SK-N-SH treated with all-trans-retinoic acid at 6 μM for 48 hours (cell line): ENCODE data around the gene ARHGDIG.

Source experiments
- ATAC-seq: fragments of 200-7000 bp; cut with Tn5 transposase; 3 replicates; pipeline ENCODE4 v1.9.1; 2020; ENCODE audit warnings: mild to moderate bottlenecking, moderate library complexity
- ARNTL ChIP-seq: fragments of 450-650 bp; formaldehyde crosslinking; IDR thresholded peaks from 2 replicates; pipeline ENCODE4 v1.5.0; 2020; ENCODE audit warnings: low read depth, mild to moderate bottlenecking, moderate library complexity, borderline replicate concordance
- BACH2 ChIP-seq: fragments of 250-450 bp; sonication (Bioruptor Pico); IDR thresholded peaks from 2 replicates; pipeline ENCODE4 v1.9.0; 2021; ENCODE audit warnings: mild to moderate bottlenecking, borderline replicate concordance
- CREB5 ChIP-seq: fragments of 250-450 bp; sonication (Bioruptor Pico); IDR thresholded peaks from 2 replicates; pipeline ENCODE4 v1.5.1; 2020; ENCODE audit warnings: low read depth, mild to moderate bottlenecking, moderate library complexity
- ESRRG ChIP-seq: fragments of 250-450 bp; sonication (Bioruptor Pico); IDR thresholded peaks from 2 replicates; pipeline ENCODE4 v1.6.1; 2021; ENCODE audit warnings: mild to moderate bottlenecking
- GLIS3 ChIP-seq: fragments of 250-450 bp; sonication (Bioruptor Pico); IDR thresholded peaks from 2 replicates; pipeline ENCODE4 v1.5.0; 2020; ENCODE audit warnings: mild to moderate bottlenecking, moderate library complexity
- ISL1 ChIP-seq: fragments of 250-450 bp; sonication (Bioruptor Pico); IDR thresholded peaks from 2 replicates; pipeline ENCODE4 v2.1.2; 2022; ENCODE audit warnings: mild to moderate bottlenecking, moderate library complexity
- PATZ1 ChIP-seq: fragments of 250-450 bp; sonication (Bioruptor Pico); IDR thresholded peaks from 2 replicates; pipeline ENCODE4 v1.8.0; 2020; ENCODE audit warnings: mild to moderate bottlenecking, moderate library complexity, borderline replicate concordance
- POU6F1 ChIP-seq: fragments of 250-450 bp; sonication (Bioruptor Pico); IDR thresholded peaks from 2 replicates; pipeline ENCODE4 v1.8.0; 2021; ENCODE audit warnings: low read depth, mild to moderate bottlenecking, moderate library complexity, borderline replicate concordance
- PPARA ChIP-seq: fragments of 250-450 bp; sonication (Bioruptor Pico); IDR thresholded peaks from 2 replicates; pipeline ENCODE4 v1.5.0; 2020; ENCODE audit warnings: mild to moderate bottlenecking, borderline replicate concordance
- SNAI2 ChIP-seq: fragments of 250-450 bp; sonication (Bioruptor Pico); IDR thresholded peaks from 2 replicates; pipeline ENCODE4 v1.5.0; 2020; ENCODE audit warnings: mild to moderate bottlenecking, moderate library complexity
- TCF4 ChIP-seq: fragments of 250-450 bp; sonication (Bioruptor Pico); IDR thresholded peaks from 2 replicates; pipeline ENCODE4 v1.8.0; 2021; ENCODE audit warnings: mild to moderate bottlenecking, moderate library complexity, borderline replicate concordance
- TOX ChIP-seq: fragments of 250-450 bp; sonication (Bioruptor Pico); IDR thresholded peaks from 2 replicates; pipeline ENCODE4 v1.8.0; 2021; ENCODE audit warnings: mild to moderate bottlenecking, moderate library complexity, borderline replicate concordance
- TSHZ2 ChIP-seq: fragments of 250-450 bp; sonication (Bioruptor Pico); IDR thresholded peaks from 2 replicates; pipeline ENCODE4 v1.5.0; 2020; ENCODE audit warnings: mild to moderate bottlenecking, moderate library complexity
- ZC3H10 ChIP-seq: fragments of 250-450 bp; sonication (Bioruptor Pico); IDR thresholded peaks from 2 replicates; pipeline ENCODE4 v1.5.1; 2021; ENCODE audit warnings: mild to moderate bottlenecking, moderate library complexity
- ZFP3 ChIP-seq: fragments of 250-450 bp; sonication (Bioruptor Pico); IDR thresholded peaks from 2 replicates; pipeline ENCODE4 v1.5.0; 2020; ENCODE audit warnings: mild to moderate bottlenecking, moderate library complexity
- ZFP30 ChIP-seq: fragments of 450-650 bp; formaldehyde crosslinking; IDR thresholded peaks from 2 replicates; pipeline ENCODE4 v1.5.0; 2022; ENCODE audit warnings: mild to moderate bottlenecking, moderate library complexity
- ZNF565 ChIP-seq: fragments of 450-650 bp; formaldehyde crosslinking; conservative IDR thresholded peaks from 2 replicates; pipeline ENCODE4 v1.5.0; 2020; ENCODE audit warnings: low read depth, mild to moderate bottlenecking, moderate library complexity
- ZNF8 ChIP-seq: fragments of 450-650 bp; formaldehyde crosslinking; IDR thresholded peaks from 2 replicates; pipeline ENCODE4 v1.5.0; 2020; ENCODE audit warnings: mild to moderate bottlenecking, moderate library complexity

ARHGDIG gene

GRCh38 chr16:282491-282890 lies 2.1 kb downstream of the ARHGDIG start:
- ATAC-seq = no peak

DNA sequence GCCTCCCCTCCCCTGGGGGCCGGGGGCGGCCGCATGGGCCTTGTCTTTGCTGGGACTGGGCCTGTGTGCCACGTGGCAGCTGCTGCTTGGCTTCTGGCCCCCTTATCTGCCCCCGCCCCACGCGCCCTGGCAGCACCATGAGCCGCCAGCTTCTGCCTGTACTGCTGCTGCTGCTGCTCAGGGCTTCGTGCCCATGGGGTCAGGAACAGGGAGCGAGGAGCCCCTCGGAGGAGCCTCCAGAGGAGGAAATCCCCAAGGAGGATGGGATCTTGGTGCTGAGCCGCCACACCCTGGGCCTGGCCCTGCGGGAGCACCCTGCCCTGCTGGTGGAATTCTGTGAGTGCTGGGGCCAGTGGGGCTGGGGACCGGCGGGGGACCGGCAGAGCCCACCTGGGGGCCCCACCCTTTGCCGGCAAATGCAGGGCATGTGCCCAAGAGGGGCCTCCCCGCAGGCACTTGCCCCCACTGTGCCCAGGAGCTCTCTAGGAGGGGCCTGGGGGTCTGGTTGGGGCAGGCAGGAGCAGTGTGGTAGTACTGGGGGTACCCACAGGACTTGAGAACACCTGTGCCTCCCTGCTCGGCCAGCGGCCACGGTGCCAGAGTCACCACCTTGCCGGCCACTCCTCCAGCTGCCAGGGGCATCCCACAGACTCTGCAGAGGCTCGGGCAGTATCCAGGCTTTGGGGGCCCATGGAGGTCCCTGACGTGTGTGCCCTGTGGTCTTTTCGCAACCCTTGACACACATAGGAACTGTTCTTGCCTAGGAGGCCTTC lies 2.8 kb downstream of the ARHGDIG start, which contains the start of gene PDIA2:
TSS of gene PDIA2 (plus strand) at position 132 of the 773 bp plus-strand sequence. CDS start at position 138, 6 bp downstream.
- TF ChIP-seq ZNF565 = no peak
- no peak for TF ChIP-seq ISL1 (CRISPR knock-in tag)
- TF ChIP-seq TSHZ2 = no peak
- TF ChIP-seq PATZ1 (CRISPR knock-in tag) = no peak
- no peak for TF ChIP-seq ZC3H10 (CRISPR knock-in tag)
- no peak for TF ChIP-seq ZFP30
- TF ChIP-seq ZFP3 = no peak
- TF ChIP-seq SNAI2 (CRISPR knock-in tag) = no peak
- TF ChIP-seq ZNF8 (CRISPR knock-in tag) = no peak
- TF ChIP-seq PPARA (CRISPR knock-in tag) = no peak
- TF ChIP-seq ARNTL (CRISPR knock-in tag) = no peak
- TF ChIP-seq GLIS3 (CRISPR knock-in tag) = no peak
- TF ChIP-seq BACH2 (CRISPR knock-in tag) = no peak
- TF ChIP-seq TCF4 (CRISPR knock-in tag) = no peak
- ATAC-seq = no peak; the same call in 2 of the 3 replicates

More at GRCh38 chr16:282491-282890, 2.1 kb downstream of the ARHGDIG start:
- TF ChIP-seq PATZ1 (CRISPR knock-in tag) (no peak), TSHZ2 (no peak), ZFP3 (no peak), ARNTL (CRISPR knock-in tag) (no peak), ZNF565 (no peak), ZNF8 (CRISPR knock-in tag) (no peak), TOX (CRISPR knock-in tag) (no peak)

DNA sequence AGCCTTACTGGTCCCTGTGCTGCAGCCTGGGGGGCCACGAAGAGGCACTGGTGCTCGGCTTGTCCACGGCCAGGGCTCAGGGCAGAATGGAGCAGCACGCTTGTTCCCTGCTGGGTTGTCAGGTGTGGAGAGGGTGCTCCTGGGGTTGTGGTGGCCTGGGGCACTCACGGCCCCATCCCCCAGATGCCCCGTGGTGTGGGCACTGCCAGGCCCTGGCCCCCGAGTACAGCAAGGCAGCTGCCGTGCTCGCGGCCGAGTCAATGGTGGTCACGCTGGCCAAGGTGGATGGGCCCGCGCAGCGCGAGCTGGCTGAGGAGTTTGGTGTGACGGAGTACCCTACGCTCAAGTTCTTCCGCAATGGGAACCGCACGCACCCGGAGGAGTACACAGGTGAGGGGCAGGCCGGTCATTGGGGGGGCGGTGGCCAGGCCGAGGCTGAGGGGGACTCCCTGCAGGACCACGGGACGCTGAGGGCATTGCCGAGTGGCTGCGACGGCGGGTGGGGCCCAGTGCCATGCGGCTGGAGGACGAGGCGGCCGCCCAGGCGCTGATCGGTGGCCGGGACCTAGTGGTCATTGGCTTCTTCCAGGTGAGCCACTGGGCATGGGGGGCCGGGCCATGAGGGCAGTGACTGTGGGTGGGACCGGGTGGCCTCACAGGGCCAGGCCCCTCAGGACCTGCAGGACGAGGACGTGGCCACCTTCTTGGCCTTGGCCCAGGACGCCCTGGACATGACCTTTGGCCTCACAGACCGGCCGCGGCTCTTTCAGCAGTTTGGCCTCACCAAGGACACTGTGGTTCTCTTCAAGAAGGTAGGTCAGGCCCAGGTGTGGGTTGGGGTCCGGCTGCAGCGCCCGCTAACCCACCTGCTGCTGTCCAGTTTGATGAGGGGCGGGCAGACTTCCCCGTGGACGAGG lies 4.1 kb downstream of the ARHGDIG start:
- ATAC-seq = no peak
- TF ChIP-seq ESRRG (CRISPR knock-in tag) (no peak), PATZ1 (CRISPR knock-in tag) (no peak), CREB5 (CRISPR knock-in tag) (no peak), POU6F1 (CRISPR knock-in tag) (no peak), ZNF8 (CRISPR knock-in tag) (no peak), ISL1 (CRISPR knock-in tag) (no peak), ZFP30 (no peak), PPARA (CRISPR knock-in tag) (no peak)
